Urinary bladder (tissue), 4 donors: ENCODE measurements around the gene TMEM9. TPM values are rescaled to one million over a fixed set of nuclear protein-coding genes. Genes with fewer than 3 reads are reported as not detected.

ENCODE experiments used
- DNase-seq: peaks from one replicate; pipeline ENCODE4 v3.0.0-alpha.2; 2015; ENCODE audit errors: extremely low spot score
- H3K27ac ChIP-seq: one replicate; pipeline ENCODE4 v1.5.1; 2013; ENCODE audit warnings: low read depth, mild to moderate bottlenecking, moderate library complexity
- H3K36me3 ChIP-seq: one replicate; pipeline ENCODE4 v1.6.1; 2013; ENCODE audit warnings: mild to moderate bottlenecking, moderate library complexity; ENCODE audit not compliant: insufficient read depth
- H3K4me1 ChIP-seq: one replicate; pipeline ENCODE4 v1.6.1; 2013; ENCODE audit warnings: mild to moderate bottlenecking, moderate library complexity; ENCODE audit not compliant: insufficient read depth
- H3K4me3 ChIP-seq: one replicate; pipeline ENCODE4 v1.5.1; 2013; ENCODE audit warnings: low read depth, low read length
- WGBS: extraction: QIAGEN DNeasy Blood & Tissue Kit; methylation state at CpG from one replicate; pipeline ENCODE4 v1.1.7; 2013; 5-methylcytosine and 5-hydroxymethylcytosine counted together
- polyA plus RNA-seq: library from polyadenylated mRNA; stranded (reverse); fragments of 200-250 nt; gene quantifications from one replicate; pipeline ENCODE4 v1.2.3, GENCODE V29; 2013
- total RNA-seq: library from RNA; depleted of rRNA; stranded (reverse); fragments of >200 nt; gene quantifications from one replicate; pipeline ENCODE4 v1.2.3, GENCODE V29; 2014
- donor health status: healthy with polysubstance abuse.
- donor health status: healthy.

TMEM9 gene
- total and polyA plus RNA-seq, 2 donors: 46.4 to 91.9 TPM

DNA sequence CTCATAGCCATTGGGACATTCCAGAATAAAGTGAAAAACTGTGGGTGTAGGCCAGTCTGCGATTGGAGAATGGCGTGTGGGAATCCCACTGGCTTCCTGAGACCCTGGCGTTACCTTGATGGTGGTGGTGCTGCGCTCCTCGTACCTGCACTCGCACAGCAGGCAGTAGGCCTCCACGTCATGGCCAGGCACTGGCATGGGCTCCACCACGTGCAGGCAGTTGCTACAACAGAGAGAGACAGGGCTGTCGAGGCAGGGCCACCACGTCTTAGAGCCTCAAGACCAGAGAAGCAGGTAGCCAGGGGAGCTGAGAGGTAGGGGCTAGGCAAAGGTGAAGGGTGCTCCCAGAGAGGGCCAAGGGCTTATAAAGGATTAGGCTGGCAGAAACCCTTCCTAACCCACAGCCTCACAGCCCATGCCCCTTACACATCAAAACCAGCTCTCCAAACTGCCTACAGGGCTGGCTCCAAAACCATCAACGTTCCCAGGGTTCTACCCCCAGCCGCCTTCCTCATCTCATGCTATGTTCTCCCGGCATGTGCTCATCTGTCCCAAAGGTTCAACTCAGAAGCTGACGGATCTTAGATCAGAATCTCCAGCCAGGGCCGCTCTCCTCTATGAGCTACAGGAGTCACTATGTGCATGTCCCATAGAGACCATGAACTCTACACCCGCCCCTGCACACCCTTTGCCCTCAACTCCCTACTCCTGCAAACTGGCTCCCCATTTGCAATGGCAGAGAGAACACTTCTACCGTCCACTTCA, 7.5 kb downstream of the TMEM9 start:
- no peak overlapping the region for H3K4me3 ChIP-seq
- no peak overlapping the region for H3K27ac ChIP-seq
- no peaks in the 10 kb centered on the region for H3K4me1 ChIP-seq
- WGBS: 90% methylated on average over 17 of the region's 17 CpGs
- DNase-seq: no peak
- no peaks in the 10 kb centered on the region for H3K36me3 ChIP-seq

DNA sequence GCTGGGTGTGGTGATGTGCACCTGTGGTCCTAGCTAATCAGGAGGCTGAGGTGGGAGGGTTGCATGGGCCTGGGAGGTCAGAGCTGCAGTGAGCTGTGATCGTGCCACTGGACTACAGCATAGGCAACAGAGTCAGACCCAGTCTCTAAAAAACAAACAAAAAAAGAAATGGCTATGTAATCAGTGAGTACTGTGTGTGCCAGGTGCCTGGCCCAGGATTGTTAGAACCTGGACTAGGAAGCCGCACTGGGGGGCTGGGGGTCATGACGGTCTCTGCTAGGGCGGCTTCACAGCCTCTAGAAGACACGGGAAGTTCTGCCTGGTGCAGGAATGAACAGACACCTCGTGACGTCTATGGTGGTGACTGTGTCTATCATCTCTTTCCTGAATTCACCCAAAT, 8.5 kb downstream of the TMEM9 start:
- DNase-seq: no peak
- H3K36me3 ChIP-seq: no peaks in the 10 kb centered on the region
- H3K27ac ChIP-seq: no peak overlapping the region
- H3K4me1 ChIP-seq: no peaks in the 10 kb centered on the region
- no peak overlapping the region for H3K4me3 ChIP-seq
- WGBS: 87% methylated on average over 7 of the region's 7 CpGs

DNA sequence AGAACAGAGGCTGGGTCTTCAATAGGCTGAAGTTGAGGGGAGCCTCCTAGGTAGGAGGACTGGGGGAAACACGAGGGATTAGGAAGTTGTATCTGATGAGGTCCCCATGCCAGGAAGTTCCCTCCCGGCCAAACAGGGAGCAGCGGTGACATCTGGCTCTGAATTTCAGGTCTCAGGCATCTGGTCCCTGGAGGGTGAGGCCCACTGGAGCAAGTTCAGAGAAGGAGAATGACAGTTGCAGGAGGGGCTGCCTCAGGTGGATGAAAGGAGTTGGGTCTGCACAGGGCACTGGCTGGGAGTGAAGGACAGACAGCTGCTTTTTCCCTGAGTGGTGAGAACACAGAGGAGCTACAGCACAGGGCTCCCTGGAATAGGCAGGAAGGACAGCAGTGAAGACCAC, 9.1 kb downstream of the TMEM9 start:
- Histone ChIP-seq H3K4me3 (no peak overlapping the region), H3K4me1 (no peaks in the 10 kb centered on the region), H3K36me3 (no peaks in the 10 kb centered on the region), H3K27ac (no peak overlapping the region)
- WGBS: 86% methylated on average over 3 of the region's 3 CpGs
- no peak for DNase-seq

DNA sequence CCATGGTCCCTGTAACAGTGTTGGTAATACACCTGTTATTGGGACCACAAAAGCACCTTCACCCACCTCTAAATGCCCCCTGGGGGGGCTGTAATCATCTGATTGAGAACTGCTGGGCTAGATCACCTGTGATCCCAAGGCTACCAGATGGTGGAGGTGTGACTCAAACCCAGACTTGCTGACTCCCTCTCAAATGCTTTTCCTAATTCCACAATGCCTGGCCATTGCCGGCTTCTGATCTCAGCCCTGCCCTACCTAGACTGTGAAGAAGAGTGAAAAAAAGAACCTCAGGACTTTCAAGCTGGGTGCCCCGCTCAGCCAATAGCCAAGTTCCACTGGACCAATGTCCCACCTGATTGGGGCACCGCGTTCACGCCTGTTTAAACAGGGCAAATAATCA, 9.6 kb downstream of the TMEM9 start:
- H3K27ac ChIP-seq: no peak overlapping the region
- DNase-seq: no peak
- H3K36me3 ChIP-seq: no peaks in the 10 kb centered on the region
- no peak overlapping the region for H3K4me3 ChIP-seq
- WGBS: 76% methylated on average over 5 of the region's 5 CpGs
- no peaks in the 10 kb centered on the region for H3K4me1 ChIP-seq

DNA sequence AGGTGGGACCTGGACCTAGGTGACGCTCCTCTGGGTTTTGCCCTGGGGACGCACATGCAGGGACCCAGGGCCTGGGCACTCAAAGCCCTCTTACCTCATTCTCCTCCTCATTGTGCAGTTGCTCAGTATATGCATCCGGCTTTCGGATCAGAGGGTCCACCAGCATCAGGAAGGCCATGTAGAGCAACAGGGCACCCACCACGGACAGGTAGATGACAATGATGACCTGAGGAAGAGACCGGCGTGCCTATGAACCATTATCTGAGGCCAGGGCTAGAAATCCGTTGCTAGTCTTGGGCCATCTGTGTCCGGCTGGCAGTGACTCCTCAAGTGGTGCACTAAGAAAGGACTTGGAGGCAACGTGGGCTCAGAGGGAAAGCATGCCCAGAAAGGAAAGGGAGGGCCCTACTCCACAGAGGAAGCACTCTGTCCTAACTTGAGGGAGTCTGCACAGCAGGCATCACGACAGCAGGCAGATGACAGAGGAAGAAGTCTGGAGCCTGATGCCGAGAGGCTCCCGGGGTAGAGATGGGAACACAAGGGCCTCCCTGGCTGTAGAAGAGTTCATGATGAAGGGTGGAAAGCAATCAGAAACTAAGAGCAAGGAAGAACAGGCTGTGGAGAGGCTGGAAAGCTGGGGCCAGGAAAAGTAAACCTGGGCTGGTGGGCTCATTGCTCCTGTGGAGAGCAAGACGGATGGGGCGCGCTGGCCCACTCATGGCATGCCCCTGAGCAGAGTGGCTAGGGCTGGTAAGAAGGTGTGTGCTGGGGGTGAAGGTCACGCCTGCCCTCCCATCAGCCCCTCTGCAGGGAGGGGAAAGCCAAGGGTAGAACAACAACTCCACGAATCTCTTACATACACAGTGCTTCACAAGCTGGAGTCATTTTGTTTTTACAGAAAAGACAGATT, 10.3 kb downstream of the TMEM9 start:
- WGBS: 90% methylated on average over 18 of the region's 18 CpGs
- no peak for DNase-seq
- H3K36me3 ChIP-seq: no peaks in the 10 kb centered on the region
- no peak overlapping the region for H3K4me3 ChIP-seq
- no peak overlapping the region for H3K27ac ChIP-seq
- no peaks in the 10 kb centered on the region for H3K4me1 ChIP-seq

DNA sequence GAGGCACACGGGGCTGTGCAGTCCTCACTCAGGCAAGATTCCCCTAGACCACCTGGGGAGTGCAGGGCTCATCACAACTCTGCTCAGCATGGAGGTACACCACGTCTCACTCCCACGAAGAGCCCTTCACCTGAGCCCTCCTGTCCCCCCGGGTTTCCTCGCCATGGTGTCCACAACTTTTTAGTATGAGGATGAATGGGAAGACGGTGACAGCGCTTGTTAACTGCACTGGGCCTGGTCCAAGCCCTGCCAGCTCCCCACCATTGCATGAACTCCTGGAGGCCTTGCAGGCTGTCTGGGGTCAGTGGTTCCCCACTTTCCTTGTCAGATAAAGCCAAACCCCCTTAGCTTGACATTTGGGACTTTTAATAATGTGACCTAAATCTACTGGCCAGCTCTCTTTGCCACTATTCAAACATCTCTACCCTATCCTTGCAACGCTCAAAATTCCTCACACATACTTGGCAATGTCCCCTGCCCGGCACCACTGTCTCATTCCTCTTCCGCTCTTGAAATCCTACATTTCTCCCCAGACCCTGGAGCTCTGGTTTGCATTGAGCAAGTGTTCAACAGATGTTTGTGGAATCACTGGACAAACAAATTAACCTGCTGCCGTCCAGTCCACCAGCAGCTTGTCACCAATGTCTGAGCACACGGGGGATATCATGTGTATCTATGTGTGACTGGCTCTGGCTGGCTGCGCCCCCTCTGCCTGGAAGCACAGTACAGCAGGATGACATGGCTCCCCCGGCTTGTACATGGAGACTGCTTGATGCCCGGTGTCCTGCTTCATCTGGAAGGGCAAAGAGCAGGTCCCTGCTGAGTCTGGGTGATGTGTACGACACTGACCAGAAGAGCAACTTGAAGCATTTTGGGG, 11.2 kb downstream of the TMEM9 start:
- Histone ChIP-seq H3K4me3 (no peak overlapping the region), H3K36me3 (no peaks in the 10 kb centered on the region), H3K4me1 (no peaks in the 10 kb centered on the region), H3K27ac (no peak overlapping the region)
- 90% methylated on average over 16 of the region's 16 CpGs for WGBS
- no peak for DNase-seq

DNA sequence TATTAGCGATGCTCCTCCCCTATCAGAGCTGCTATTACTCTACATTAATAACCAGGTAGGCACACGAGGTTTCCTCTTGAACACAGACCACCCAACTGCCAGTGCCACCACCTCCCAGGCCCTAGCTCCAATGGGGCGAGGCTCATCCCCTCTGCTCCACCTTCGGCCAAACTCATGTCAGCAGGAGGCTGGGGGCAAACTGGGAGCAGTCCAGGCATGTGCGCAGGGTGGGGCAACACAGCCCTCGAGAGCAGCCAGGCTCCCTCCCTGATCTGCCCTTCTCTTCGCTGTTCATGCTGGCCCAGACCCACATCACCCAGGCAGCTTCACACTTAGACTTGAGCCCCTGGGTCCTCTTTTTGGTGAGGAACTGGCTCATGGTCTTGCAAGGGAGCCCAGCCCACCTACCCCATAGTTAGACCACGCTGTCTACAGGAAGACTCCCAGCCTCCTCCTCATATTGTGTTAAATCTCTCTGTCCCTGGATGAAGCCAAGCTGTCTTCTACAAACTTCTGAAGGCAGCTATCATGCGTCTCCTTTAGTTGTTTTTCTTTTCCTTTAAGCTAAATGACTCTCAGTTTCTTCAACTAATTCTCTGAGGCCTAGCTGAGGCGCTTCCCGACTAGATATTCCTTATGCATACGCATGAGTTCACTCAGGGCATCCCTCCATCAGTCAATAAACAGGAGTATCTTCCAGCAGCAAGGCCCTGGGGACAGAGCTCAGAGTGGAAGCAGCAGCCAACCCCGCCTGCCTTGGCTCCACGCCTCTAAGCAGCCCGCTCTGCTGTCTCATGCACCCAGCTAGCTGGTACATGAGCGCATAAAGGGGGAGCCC, 12.0 kb downstream of the TMEM9 start:
- H3K27ac ChIP-seq: no peak overlapping the region
- no peak overlapping the region for H3K4me3 ChIP-seq
- no peak for DNase-seq
- WGBS: 82% methylated on average over 16 of the region's 16 CpGs
- H3K4me1 ChIP-seq: no peaks in the 10 kb centered on the region
- no peaks in the 10 kb centered on the region for H3K36me3 ChIP-seq

DNA sequence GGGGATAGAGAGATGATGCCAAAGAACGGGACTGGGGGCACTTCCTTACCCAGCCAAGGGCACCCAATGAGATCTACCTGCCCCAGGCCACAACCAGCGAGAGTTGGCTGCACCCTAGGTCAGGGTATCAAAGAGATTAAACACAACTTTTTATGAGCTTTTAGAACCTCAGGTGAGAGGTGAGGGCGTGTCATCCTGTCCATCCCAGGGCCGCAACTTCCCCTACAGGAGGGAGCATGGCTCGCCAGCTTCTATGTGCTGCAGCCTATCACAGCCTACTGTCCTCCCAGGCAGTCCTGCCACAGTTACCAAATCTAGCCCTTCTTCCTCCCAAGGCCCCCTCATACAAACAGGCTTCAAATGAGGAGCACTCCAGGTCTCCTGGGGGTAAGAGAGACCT, 12.9 kb downstream of the TMEM9 start:
- Histone ChIP-seq H3K36me3 (no peaks in the 10 kb centered on the region), H3K4me1 (no peaks in the 10 kb centered on the region), H3K27ac (no peak overlapping the region), H3K4me3 (no peak overlapping the region)
- 97% methylated on average over 5 of the region's 5 CpGs for WGBS
- no peak for DNase-seq

DNA sequence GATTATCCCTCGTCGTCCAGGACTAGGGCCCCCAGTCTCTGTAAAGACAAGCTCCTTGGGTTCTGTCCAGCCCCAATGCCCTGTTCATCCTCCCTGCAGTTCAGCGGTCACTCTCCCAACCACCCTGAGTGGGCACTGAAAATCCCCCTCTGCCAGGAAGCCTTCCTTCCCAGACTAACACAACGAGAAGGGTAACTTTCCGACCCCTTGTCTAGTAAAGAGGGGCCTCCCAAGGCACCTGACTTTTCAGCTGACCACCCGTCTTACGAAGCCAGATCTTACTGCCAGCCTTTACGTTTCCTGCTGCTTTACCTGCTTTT, 13.4 kb downstream of the TMEM9 start:
- H3K36me3 ChIP-seq: no peaks in the 10 kb centered on the region
- H3K27ac ChIP-seq: no peak overlapping the region
- no peak overlapping the region for H3K4me3 ChIP-seq
- no peak for DNase-seq
- H3K4me1 ChIP-seq: no peaks in the 10 kb centered on the region
- 93% methylated on average over 8 of the region's 8 CpGs for WGBS

DNA sequence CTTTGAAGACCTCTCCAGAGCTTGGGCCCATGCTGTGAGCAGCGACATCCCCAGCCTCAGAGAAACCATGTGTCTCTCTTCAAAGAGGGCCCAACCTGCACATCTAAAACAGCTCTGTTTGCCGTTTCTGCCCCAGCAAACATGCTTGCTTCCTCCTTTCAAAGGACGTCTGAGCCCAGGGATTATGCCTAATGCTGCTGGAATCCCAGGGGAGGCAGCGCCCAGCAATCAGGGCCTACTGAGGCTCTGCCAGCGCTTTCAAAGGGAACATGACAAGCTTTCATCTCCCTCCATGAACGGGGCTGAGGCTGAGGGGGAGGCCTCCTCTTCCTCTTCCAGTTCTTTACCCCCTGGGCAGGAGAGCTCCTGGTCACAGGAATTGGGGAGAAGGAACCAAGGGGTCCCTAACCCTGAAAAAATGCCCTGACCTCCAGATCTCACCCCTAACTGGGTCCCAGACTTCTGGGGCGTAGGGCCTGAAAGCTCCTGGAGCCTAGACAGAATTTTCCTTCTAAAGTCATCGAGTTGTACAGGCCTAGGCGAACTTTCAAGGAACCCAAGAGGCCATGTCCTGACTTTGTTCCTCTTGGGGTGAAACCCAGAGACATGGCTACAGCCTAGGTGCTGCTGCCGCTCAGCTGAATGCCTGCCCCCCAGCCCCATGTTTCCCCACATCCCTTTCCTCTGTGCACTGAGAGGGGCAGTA, 13.9 kb downstream of the TMEM9 start:
- no peaks in the 10 kb centered on the region for H3K36me3 ChIP-seq
- 72% methylated on average over 10 of the region's 10 CpGs for WGBS

DNA sequence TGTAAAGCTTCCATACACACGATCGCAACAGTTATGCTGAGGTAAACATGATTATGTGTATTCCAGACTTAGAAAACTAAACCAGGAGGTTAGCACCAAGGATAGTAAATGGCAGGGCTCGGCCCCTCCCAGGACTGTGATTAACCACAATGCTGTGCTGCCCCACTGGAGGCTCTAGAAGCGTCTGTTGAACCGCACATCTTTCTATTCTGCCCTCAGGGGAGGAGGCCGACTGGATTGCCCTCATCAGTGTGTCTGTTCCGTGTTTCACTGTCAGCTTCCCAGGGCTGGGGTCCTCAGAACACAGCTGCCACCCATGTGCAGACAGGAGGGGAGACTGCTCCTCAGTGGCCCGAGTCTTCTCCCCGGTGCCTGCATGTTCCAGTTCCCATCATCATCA, 14.5 kb downstream of the TMEM9 start:
- no peak for DNase-seq
- H3K36me3 ChIP-seq: peaks cover 2% of the 10 kb centered on the region
- H3K4me3 ChIP-seq: no peak overlapping the region
- no peaks in the 10 kb centered on the region for H3K4me1 ChIP-seq
- WGBS: 91% methylated on average over 9 of the region's 9 CpGs
- no peak overlapping the region for H3K27ac ChIP-seq

More for the DNA sequence above, 13.9 kb downstream of the TMEM9 start:
- DNase-seq: no peak
- Histone ChIP-seq H3K27ac (no peak overlapping the region), H3K4me1 (no peaks in the 10 kb centered on the region), H3K4me3 (no peak overlapping the region)

DNA sequence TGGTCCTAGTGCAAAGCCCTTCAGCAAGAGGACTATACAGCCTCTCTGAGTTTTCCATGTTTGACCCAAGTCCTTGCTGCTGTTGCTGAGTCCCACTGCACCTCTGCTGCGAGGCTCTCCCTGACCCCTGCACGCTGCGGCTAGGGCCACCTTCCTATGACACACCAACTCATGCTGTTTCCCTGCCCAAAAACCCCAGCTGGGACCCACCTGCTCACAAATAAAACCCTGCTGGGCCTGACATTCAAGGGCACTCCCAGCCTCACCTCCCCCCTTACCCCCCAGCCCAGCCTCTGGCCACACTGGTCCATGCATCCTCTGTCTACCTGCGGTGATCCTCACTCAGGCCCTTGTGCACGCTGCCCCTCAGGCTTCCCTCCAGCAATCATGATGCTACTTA, 15.0 kb downstream of the TMEM9 start:
- no peak overlapping the region for H3K4me3 ChIP-seq
- 98% methylated on average over 5 of the region's 5 CpGs for WGBS
- no peak for DNase-seq
- H3K4me1 ChIP-seq: no peaks in the 10 kb centered on the region
- H3K36me3 ChIP-seq: peaks cover 2% of the 10 kb centered on the region
- H3K27ac ChIP-seq: no peak overlapping the region
